Measurements from ENCODE around the gene MESP1. TPM values are rescaled to one million over a fixed set of nuclear protein-coding genes. Genes with fewer than 3 reads are reported as not detected.
A peak's percentile ranks its signal among the peaks of the same experiment; 100 is the strongest.

MESP1 gene
- total and polyA plus RNA-seq, 2 donors = 0.91 TPM; not detected in 1

DNA sequence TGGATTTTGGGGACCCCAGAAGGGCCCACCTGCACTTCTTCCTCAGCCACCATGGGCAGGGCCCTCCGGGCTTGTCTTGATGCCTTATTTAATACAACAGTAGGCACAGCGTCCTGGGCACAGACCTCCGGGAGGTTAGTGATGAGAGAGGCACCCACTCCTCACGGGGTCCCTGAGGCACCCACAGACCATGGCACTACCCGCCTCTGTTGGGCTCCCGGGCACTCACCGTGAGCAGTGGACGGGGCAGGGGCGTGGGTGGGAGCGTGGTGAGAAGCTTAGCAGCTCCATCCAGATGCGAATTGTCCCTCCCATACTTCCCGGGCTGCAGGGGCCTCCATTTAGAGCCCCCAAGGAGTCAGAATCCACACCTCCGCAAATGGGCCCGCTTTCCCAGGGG, 24.8 kb upstream of the MESP1 start:
- H3K4me3 ChIP-seq (ENCODE audit: low read depth, low read length) = peak overlapping the region; percentile 16
- no peaks in the 10 kb centered on the region for H3K36me3 ChIP-seq (ENCODE audit: insufficient read depth)
- DNase-seq (ENCODE audit: extremely low spot score) = no peak
- no peak overlapping the region for H3K27ac ChIP-seq (ENCODE audit: low read depth)
- WGBS = 75% methylated on average over 14 of the region's 14 CpGs
- no peaks in the 10 kb centered on the region for H3K4me1 ChIP-seq (ENCODE audit: insufficient read depth)

DNA sequence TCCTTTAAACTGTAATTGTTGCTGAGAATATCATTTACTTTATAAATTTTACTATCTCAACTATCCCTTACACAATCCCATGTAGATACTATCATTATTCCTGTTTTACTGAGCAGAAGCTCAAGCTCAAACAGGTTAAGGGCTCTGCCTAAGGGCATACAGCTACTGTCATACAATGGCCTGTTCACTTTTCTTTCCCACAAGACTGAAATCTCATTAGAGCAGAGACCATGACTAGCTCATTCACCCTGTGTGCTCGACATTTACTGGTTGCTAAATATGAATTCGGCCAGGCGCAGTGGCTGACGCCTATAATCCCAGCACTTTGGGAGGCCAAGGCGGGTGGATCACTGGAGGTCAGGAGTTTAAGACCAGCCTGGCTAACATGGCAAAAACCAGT, 23.4 kb upstream of the MESP1 start:
- Histone ChIP-seq H3K4me3 (ENCODE audit: low read depth, low read length) (no peak overlapping the region), H3K4me1 (ENCODE audit: insufficient read depth) (no peaks in the 10 kb centered on the region), H3K27ac (ENCODE audit: low read depth) (no peak overlapping the region), H3K36me3 (ENCODE audit: insufficient read depth) (no peaks in the 10 kb centered on the region)
- WGBS = 88% methylated on average over 5 of the region's 5 CpGs
- no peak for DNase-seq (ENCODE audit: extremely low spot score)

DNA sequence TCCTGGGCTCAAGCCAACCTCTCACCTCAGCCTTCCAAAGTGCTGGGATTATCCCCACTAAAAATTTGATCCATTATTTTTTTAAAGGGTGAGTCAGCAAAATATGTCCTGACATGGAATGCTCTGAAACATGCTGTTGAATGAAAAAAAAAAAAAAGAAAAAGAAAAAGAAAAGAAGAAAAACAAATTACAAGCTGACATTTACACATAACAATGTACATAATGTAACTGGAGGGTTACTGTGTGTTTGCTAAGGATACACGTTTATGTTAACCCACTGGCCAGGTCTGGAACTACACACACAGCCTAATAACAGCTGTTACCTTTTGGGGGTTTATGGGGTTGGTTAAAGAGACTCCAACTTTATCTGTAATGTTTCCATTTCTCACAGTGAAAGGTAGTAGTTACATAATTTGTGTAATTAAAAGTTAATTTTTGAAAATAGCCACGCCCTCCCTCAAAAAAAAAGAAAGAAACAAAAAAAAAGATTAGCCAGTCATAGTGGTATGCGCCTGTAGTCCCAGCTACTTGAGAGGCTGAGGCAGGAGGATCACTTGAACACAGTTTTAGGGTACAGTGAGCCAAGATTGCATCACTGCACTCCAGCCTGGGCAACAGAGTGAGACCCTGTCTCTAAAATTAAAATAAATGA, 22.0 kb upstream of the MESP1 start:
- no peak overlapping the region for H3K27ac ChIP-seq (ENCODE audit: low read depth)
- H3K4me1 ChIP-seq (ENCODE audit: insufficient read depth) = no peaks in the 10 kb centered on the region
- 73% methylated on average over 3 of the region's 3 CpGs for WGBS
- no peaks in the 10 kb centered on the region for H3K36me3 ChIP-seq (ENCODE audit: insufficient read depth)
- no peak overlapping the region for H3K4me3 ChIP-seq (ENCODE audit: low read depth, low read length)
- DNase-seq (ENCODE audit: extremely low spot score) = no peak

DNA sequence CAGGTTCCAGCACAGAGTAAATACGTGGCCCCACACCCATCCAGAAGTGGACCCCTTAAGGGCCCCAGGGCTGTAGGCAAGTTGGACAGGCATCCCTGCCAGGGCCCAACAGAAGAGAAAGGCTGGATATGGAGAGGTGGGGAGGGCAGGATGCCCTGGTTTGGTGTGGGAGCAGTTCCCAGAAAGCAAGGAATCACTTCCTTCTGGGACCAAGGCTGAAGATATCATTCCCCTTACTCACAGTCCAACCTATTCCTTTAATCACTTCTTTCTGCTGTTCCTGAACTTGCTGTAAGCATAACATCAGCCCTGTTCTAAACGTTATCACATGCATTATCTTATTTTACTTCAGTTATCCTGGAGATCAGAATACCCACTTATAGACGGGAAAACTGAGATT, 19.0 kb upstream of the MESP1 start:
- 78% methylated on average over 3 of the region's 3 CpGs for WGBS
- DNase-seq (ENCODE audit: extremely low spot score) = no peak
- Histone ChIP-seq H3K36me3 (ENCODE audit: insufficient read depth) (no peaks in the 10 kb centered on the region), H3K4me1 (ENCODE audit: insufficient read depth) (no peaks in the 10 kb centered on the region), H3K27ac (ENCODE audit: low read depth) (no peak overlapping the region), H3K4me3 (ENCODE audit: low read depth, low read length) (no peak overlapping the region)

DNA sequence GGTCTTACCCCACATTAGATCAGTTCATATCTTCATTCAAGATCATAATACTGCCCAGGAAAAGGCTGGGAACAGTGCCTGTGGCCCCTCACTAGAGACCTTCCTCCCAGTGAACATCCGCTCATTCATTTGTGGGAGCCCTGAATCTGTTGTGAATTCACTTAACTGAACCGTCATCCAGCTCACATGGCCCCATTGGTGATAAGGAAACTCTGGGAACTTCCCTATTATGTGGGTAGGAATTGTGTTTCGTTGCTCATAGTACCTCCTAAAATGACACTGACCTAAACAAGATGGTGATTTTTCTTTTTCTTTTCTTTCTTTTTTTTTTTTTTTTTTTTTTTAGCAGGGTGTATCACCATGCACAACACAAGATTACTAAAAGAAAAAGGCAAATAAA, 18.3 kb upstream of the MESP1 start:
- no peak for DNase-seq (ENCODE audit: extremely low spot score)
- WGBS = 92% methylated on average over 3 of the region's 3 CpGs
- H3K27ac ChIP-seq (ENCODE audit: low read depth) = no peak overlapping the region

DNA sequence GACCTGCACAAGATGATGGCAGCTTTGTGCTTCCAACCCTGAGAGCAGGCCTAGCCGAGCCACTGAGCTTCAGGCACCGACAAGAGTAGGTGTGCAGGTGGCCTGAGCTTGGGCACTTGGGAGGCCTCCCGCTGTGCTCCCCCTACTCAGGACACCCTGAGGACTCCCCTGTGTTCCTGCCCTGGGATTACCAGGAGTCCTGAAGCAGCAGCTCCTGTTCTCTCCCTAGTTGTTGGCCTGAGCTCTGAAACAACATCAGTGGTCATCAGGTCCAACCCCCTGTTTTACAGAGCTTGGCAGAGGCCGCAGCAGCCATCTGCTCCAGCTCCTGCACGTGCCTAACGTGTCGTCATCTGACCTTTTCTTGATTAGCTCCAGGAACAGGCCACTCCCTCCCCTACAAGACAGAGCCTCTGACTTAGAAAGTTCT, 17.0 kb upstream of the MESP1 start:
- 58% methylated on average over 7 of the region's 7 CpGs for WGBS
- DNase-seq (ENCODE audit: extremely low spot score) = no peak
- Histone ChIP-seq H3K4me1 (ENCODE audit: insufficient read depth) (no peaks in the 10 kb centered on the region), H3K36me3 (ENCODE audit: insufficient read depth) (no peaks in the 10 kb centered on the region), H3K4me3 (ENCODE audit: low read depth, low read length) (no peak overlapping the region), H3K27ac (ENCODE audit: low read depth) (no peak overlapping the region)

More for the DNA sequence above, 18.3 kb upstream of the MESP1 start:
- no peaks in the 10 kb centered on the region for H3K36me3 ChIP-seq (ENCODE audit: insufficient read depth)
- H3K4me3 ChIP-seq (ENCODE audit: low read depth, low read length) = no peak overlapping the region
- H3K4me1 ChIP-seq (ENCODE audit: insufficient read depth) = no peaks in the 10 kb centered on the region

DNA sequence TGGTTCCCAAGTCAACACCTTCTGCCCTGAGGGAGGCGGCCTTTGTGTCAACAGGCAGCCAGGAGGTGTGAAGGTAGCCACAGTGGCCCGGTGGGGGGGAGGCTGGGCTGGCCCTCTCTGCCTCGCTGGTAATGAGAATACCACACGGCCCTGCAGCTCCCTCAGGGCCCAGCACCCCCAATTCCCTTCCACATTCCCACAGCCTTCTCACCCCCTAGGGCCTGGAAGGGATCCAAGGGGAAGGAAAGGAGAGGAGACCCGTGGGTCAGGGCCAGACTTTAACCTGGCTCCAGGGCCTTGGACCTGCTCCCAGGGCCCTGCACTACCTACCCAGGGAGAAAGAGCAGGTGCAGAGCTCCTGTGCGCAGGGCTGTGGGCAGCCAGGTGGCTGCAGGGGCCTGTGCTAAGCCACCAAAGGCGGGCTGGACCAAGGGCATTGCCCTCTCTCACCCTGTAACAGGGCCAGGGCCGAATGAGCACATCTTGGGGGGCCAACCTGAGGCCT, 16.4 kb upstream of the MESP1 start:
- no peak for DNase-seq (ENCODE audit: extremely low spot score)
- Histone ChIP-seq H3K36me3 (ENCODE audit: insufficient read depth) (no peaks in the 10 kb centered on the region), H3K4me3 (ENCODE audit: low read depth, low read length) (no peak overlapping the region), H3K4me1 (ENCODE audit: insufficient read depth) (no peaks in the 10 kb centered on the region), H3K27ac (ENCODE audit: low read depth) (no peak overlapping the region)
- 75% methylated on average over 8 of the region's 8 CpGs for WGBS

DNA sequence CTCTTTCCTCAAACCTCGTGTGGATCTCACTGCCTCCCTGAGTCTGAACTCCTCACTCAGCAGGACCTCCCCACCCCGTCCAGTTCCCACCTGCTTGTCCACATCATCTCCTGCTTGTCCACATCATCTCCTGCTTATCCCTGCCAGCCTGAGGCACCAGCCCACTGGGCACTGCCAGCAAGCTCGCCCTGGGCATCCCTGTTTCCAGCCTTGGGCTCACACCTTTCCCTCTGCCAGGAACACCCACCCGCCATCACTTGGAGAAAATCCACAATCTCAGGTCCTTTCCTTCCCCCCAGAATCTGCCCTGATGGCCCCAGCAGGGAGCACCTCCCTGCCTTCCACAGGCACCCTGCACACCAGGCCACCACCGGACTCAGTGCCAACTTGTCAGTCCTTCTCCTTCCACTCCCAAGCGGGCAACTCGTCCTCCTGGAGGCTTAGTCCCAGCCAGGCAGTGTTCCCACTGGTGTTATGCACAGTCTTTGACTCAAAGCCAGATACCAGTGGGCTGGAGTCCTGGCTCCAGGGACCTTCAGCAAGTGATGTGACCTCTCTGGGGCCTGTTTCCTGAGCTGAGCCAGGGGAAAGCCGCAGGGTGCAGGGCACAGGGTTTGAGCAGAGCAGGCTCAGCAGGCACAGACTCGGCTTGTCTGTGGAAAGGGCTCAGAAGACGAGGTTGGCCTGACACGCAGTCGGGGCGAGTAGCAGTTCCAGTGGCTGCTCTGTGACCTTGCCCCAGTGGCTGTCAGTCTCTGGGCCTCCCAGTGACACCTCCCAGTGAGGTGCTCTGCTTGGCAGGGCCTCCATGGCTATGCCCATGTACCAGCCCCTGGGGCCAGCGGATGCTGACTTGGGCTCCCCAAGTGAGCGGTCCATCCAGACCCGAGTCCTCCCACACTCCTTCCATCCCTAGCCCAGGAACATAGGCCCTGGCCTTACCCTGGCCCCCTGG, 15.6 kb upstream of the MESP1 start:
- WGBS = 88% methylated on average over 16 of the region's 16 CpGs
- Histone ChIP-seq H3K4me3 (ENCODE audit: low read depth, low read length) (no peak overlapping the region), H3K36me3 (ENCODE audit: insufficient read depth) (no peaks in the 10 kb centered on the region), H3K4me1 (ENCODE audit: insufficient read depth) (no peaks in the 10 kb centered on the region), H3K27ac (ENCODE audit: low read depth) (no peak overlapping the region)
- no peak for DNase-seq (ENCODE audit: extremely low spot score)

DNA sequence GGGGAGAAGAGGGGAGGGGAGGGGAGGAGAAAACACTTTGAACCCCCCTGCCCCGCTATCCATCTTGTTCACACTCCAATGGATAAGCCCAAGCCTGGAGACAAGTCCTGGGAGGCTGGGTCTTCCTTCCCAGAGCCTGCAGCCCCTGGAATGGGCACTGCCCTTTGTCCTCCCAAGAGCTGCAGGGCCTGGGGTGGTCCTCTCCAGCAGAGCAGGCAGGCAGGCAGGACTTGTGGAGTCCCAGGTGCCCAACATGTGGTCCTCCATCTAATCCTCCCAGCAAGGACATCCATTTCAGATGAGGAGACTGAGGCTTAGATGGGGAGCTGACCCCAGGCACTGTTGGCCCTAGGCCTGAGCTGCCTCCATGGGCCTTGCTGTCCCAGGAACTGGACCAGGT, 14.6 kb upstream of the MESP1 start:
- no peak for DNase-seq (ENCODE audit: extremely low spot score)
- Histone ChIP-seq H3K36me3 (ENCODE audit: insufficient read depth) (no peaks in the 10 kb centered on the region), H3K27ac (ENCODE audit: low read depth) (no peak overlapping the region), H3K4me3 (ENCODE audit: low read depth, low read length) (no peak overlapping the region), H3K4me1 (ENCODE audit: insufficient read depth) (no peaks in the 10 kb centered on the region)
- WGBS = 57% methylated on average over 1 of the region's 1 CpG

DNA sequence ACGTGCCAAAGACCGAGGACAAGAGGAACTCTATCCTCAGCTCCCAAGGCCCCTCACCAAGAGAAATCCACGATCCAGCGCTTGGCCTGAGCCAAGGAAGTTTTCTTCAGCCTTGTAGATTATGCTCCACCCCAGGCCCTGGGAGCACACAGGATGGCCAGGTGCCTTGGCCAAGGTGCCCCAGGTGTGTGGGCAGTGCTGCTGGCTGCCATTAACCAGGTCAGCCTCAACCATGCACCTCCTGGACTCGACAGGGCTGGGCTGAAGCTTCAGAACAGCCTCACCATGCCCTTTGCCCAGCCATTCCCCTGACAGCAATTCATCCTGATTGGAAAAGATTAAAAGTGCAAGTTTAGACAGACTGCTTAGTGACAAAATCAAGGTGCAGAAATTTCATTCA, 10.9 kb upstream of the MESP1 start:
- peak overlapping the region; percentile 13 for H3K27ac ChIP-seq (ENCODE audit: low read depth)
- H3K36me3 ChIP-seq (ENCODE audit: insufficient read depth) = no peaks in the 10 kb centered on the region
- DNase-seq (ENCODE audit: extremely low spot score) = no peak
- H3K4me1 ChIP-seq (ENCODE audit: insufficient read depth) = no peaks in the 10 kb centered on the region
- 86% methylated on average over 5 of the region's 5 CpGs for WGBS
- no peak overlapping the region for H3K4me3 ChIP-seq (ENCODE audit: low read depth, low read length)

DNA sequence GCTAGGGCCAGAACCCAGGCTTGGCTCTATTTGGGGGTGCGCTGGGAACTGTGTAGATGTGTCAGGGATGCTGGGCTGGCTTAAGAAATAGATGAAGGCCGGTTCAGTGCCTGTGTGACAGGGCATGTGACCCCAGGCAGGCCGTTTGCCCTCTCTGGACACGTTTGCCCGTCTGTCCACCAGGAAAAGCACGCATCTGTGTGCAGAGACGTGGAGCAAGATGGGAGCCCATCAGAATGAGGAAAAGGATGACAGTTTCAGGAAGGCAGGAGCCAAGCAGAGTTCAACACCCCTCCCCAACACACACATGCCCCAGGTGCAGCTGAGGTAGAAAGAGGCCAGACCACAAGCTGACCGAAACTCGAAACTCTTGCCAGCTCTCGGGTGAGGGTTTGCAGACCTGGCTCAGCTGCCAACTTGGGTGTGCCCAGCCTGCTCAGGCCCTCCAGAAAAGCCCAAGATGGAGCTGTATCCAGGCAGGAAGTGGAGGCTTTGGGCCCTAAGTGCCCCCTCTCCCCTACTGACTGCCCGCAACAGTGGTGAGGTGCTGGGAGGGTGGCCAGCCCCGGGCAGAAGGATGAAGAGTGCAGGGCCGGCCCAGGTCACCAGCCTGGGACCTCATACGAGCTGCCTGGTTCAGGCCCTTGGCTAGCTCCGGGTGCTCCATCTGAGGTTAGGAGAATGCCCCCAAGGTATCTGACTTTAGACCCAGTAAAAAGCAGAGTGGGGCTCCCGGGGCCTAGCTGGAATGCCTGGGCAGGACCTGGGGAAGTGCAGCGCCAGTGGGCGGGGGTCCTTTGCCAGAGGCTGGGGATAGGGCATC, 10.2 kb upstream of the MESP1 start:
- no peak for DNase-seq (ENCODE audit: extremely low spot score)
- H3K27ac ChIP-seq (ENCODE audit: low read depth) = peak overlapping the region; percentile 13
- 73% methylated on average over 18 of the region's 18 CpGs for WGBS
- H3K36me3 ChIP-seq (ENCODE audit: insufficient read depth) = no peaks in the 10 kb centered on the region
- no peak overlapping the region for H3K4me3 ChIP-seq (ENCODE audit: low read depth, low read length)
- no peaks in the 10 kb centered on the region for H3K4me1 ChIP-seq (ENCODE audit: insufficient read depth)

DNA sequence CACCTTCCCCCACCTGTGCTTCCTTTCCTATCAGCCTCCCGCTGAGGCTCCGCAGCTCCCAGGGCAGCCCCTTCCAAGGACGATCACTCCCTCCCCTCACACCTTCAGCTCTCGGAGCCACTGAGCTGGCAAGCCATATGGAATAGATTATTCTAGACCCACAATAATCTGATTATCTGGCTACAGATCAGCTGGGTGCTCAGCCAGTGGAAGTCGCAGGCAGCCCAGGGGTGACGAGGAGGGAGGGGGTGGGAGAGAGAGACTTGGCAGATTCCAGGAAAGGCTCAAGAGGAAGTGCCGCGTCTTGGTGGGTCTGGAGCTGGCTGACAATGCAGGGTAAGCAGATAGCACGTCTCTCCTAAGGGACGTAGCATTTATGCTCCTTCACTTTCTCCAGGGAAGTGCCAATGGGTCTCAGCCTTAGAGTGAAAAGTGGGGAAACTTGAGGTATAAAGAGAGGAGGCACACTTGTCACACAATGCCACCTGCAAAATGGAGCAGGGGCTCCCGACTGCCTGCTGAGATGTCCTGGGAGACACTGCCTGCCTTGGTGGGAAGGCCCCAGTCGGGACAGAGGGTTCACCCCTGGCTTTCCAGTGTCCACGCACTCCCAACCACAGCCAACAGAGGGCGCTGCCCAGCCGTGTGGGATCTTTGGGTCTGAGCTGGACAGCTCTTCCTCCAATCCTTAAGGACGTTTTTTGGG, 9.4 kb upstream of the MESP1 start:
- DNase-seq (ENCODE audit: extremely low spot score) = no peak
- WGBS = 35% methylated on average over 16 of the region's 16 CpGs
- H3K36me3 ChIP-seq (ENCODE audit: insufficient read depth) = no peaks in the 10 kb centered on the region
- no peak overlapping the region for H3K27ac ChIP-seq (ENCODE audit: low read depth)
- no peak overlapping the region for H3K4me3 ChIP-seq (ENCODE audit: low read depth, low read length)
- no peaks in the 10 kb centered on the region for H3K4me1 ChIP-seq (ENCODE audit: insufficient read depth)

DNA sequence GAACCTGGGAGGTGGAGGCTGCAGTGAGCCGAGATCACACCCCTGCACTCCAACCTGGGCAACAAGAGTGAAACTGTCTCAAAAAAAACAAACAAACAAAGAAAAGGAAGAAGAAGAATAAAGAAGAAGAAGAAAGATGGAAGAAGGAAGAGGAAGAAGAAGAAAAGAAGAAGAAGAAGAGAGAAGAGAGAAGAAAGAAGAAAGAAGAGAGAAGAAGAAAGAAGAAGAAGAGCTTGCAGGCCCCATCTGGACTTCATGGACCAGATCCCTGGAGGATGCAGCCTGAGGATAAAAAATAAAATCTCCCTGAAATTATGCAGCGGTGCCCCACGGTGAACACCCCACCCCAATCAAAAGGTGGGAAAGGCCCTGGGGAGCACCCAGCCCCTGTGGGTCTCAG, 8.8 kb upstream of the MESP1 start:
- no peaks in the 10 kb centered on the region for H3K36me3 ChIP-seq (ENCODE audit: insufficient read depth)
- H3K27ac ChIP-seq (ENCODE audit: low read depth) = no peak overlapping the region
- DNase-seq (ENCODE audit: extremely low spot score) = no peak
- no peaks in the 10 kb centered on the region for H3K4me1 ChIP-seq (ENCODE audit: insufficient read depth)
- WGBS = 86% methylated on average over 3 of the region's 3 CpGs
- no peak overlapping the region for H3K4me3 ChIP-seq (ENCODE audit: low read depth, low read length)
